ENCODE measurements around the gene ZNF346.
"Not testable (repeated sequence)": the region's sequence is repeated elsewhere in the genome, so short reads cannot be mapped to it uniquely, and the experiment has no call there.

The ZNF346 gene, protein sequence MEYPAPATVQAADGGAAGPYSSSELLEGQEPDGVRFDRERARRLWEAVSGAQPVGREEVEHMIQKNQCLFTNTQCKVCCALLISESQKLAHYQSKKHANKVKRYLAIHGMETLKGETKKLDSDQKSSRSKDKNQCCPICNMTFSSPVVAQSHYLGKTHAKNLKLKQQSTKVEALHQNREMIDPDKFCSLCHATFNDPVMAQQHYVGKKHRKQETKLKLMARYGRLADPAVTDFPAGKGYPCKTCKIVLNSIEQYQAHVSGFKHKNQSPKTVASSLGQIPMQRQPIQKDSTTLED

DNA sequence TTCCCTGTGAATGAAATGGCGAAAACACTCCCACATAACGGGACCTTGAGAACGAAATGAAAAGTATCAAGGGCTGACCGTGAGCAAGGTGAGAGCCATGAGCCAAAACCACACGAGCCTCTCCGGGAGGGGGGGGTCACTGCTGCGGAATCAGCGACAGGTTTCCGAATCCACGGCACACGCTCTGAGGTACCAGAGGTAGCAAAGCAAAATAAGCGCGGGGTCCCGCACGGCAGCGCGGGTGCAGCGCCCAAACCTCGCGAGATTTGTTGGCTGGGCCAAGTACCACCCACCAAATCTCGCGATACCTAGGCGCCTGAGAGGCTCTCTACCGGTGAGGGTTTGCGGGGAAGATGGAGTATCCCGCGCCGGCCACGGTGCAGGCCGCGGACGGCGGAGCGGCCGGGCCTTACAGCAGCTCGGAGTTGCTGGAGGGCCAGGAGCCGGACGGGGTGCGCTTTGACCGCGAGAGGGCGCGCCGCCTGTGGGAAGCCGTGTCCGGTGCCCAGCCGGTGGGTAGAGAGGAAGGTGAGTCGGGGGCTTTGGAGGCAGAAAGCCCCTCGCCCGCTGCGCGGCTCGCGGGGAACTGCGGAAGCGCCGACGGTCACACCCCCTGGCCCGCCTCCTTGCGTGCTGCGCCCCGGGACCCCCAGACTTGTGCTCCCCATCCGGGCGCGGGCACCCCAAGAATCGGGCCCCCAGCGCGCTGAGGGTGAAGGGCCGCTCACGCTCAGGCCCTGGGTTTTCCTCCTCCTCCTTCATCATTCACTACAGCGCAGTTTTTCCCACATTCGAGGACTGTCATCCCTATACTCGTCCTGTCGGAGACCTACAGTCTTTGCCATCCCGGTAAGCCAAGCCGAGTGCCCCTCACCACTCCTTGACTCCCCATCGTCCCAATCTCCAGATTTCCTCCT lies at the start of gene ZNF346:
ZNF346 (plus strand) TSS at position 311 of the 917 bp plus-strand sequence; CDS start at position 354, 43 bp downstream.
- peak; percentile 97 for DNase-seq

DNA sequence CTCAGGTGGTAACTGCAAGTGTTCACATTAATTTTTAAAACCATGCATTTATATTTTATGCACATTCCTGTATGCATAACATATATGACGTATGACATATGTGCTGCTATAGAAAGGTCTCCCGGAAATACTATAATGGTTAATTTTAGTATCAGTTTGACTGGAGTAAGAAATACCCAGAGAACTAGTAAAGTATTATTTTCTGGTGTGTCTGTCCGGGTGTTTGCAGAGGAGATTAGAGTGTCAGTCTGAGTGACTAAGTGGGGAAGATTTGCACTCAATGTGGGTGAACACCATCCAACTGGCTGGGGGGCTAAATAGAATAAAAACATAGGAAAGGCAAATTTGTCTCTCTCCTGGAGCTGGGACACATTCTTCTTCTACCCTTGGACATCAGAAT lies 42.8 kb upstream of the ZNF346 start:
- no peak for DNase-seq

DNA sequence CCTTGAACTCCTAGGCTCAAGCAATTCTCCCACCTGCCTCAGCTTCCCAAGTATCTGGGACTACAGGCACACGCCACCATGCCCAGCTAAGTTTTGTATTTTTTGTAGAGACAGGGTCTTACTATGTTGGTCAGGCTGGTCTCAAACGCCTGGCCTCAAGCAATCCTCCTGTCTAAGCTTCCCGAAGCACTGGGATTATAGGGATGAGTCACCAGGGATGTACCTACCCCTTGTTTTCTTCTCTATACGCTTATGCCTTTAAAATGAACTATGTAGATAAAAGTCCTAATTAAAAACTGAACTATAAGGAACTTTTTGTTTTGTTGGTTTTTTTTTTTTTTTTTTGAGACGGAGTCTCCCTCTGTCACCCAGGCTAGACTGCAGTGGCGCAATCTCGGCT lies 41.7 kb upstream of the ZNF346 start:
- DNase-seq: no peak

DNA sequence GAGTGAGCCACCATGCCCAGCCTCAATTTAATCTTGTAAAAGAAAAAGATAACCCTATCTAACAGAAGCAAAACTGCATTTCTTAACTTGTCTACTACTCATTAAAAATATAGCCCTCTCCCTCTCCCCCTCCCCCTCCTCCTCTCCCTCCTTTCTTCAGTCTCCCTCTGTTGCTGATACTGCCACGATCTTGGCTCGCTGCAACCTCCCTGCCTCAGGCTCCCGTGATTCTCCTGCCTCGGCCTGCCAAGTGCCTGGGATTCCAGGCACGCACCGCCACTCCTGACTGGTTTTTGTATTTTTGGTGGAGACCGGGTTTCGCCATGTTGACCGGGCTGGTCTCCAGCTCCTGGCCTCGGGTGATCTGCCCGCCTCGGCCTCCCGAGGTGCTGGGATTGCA lies 39.4 kb upstream of the ZNF346 start:
- not testable (repeated sequence) for DNase-seq

DNA sequence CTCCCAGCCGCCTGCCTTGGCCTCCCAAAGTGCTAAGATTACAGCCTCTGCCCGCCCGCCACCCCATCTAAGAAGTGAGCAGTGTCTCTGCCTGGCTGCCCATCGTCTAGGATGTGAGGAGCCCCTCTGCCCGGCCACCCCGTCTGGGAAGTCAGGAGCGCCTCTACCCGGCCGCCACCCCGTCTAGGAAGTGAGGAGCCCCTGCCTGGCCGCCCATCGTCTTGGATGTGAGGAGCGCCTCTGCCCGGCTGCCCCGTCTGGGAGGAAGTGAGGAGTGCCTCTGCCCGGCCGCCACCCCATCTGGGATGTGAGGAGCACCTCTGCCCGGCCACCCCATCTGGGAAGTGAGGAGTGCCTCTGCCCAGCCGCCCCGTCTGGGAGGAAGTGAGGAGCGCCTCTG lies 38.9 kb upstream of the ZNF346 start:
- not testable (repeated sequence) for DNase-seq

DNA sequence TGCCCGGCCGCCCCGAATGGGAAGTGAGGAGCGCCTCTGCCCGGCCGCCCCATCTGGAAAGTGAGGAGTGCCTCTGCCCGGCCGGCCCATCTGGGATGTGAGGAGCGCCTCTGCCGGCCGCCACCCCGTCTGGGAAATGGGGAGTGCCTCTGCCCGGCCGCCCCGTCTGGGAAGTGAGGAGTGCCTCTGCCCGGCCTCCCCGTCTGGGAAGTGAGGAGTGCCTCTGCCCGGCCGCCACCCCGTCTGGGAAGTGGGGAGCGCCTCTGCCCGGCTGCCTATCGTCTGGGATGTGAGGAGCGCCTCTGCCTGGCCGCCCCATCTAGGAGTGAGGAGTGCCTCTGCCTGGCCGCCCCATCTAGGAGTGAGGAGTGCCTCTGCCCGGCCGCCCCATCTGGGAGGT lies 38.3 kb upstream of the ZNF346 start:
- DNase-seq: not testable (repeated sequence)

DNA sequence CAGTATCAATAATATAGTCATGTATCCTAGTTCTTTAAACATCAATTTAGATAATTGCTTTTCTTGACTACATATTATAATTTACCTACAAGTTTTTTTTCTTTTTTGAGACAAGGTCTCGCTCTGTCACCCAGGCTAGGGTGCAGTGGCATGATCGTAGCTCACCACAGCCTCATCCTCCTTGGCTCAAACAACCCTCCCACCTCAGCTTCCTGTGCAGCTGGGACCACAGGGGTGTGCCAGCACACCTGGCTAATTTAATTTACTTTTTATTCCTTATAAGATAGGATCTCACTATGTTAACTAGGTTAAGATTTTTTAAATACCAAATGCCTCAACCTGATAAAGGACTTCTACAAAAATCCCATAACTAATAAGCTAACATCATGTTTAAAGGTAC lies 37.0 kb upstream of the ZNF346 start:
- DNase-seq: no peak

DNA sequence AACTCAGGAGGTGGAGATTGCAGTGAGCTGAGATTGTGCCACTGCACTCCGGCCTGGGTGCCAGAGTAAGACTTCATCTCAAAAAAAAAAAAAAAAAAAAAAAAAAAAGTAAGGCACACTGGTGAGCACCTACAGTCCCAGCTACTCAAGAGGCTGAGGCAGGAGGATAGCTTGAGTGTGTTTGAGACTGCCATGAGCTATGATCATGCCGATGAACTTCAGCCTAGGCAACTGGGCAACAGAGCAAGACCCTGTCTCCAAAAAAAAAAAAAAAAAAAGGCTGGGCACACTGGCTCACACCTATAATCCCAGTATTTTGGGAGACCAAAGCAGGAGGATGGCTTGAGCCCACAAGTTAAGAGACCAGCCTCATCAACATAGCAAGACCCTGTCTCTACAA lies 36.2 kb upstream of the ZNF346 start:
- no peak for DNase-seq

DNA sequence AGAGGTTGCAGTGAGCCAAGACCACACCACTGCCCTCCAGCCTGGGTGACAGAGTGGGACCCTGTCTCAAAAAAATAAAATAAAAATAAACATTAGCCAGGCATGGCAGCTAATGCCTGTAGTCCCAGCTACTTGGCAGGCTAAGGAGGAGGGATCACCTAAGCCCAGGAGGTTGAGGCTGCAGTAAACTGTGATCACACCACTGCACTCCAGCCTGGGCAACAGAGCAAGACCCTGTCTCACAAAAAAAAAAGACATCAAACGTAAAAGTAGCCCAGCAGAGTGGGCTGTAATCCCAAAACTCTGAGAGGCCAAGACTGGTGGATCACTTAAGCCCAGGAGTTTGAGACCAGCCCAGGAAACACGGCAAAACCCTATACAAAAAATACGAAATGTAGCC lies 34.9 kb upstream of the ZNF346 start:
- no peak for DNase-seq

DNA sequence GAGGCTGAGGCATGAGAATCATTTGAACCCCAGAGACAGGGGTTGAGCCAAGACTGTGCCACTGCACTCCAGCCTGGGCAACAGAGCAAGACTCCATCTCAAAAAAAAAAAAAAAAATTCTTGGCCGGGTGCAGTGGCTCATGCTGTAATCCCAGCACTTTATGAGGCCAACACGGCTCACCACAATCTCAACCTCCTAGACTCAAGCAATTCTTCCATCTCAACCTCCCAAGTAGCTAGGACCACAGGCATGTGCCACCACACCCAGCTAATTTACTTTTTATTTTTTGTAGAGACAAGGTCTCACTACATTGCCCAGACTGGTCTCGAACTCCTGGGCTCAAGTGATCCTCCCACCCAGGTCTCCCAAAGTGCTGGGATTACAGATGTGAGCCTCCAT lies 29.4 kb upstream of the ZNF346 start:
- not testable (repeated sequence) for DNase-seq

DNA sequence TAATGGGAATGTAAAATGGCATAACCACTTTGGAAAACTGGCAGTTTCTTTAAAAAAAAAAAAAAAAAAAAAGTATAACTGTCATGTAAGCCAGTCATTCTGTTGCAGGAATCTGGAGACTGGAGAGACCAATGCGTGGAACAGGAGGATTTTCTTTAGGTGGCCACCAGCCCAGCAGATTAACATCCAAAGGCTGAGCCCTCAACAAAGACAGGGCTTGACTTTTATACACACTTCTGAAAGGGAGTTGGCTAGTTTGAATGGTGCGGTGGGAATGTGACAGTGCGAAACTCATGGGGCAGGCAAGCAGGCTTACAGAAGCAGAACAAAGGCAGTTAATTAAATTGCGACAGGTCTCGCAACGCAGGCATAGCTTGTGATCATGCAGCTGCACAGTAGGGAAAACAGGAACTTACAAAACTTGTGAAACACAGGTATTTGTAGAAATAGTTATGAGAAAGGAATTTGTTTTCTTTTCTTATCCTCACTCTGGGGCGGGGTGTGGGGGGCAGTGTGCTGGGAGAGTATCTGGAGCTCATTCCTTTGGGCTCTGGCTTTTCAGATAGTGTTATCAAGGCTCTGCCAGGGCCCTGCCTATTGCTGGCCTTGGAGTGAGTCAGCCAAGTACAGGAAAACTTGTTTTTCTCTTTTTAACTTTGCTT lies 27.9 kb upstream of the ZNF346 start:
- DNase-seq: peak; percentile 91

DNA sequence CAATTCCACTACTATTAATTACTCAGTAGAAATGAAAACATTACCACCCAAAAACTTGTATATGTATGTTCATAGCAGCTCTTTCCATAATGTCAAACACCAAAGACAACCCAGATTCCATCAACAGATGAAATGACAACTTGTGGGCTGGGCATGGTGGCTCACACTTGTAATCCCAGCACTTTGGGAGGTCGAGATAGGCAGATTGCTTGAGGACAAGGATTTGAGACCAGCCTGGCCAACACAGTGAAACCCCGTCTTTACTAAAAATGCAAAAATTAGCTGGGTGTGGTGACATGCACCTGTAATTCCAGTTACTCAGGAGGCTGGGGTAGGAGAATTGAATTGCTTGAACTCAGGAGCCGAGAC lies 27.4 kb upstream of the ZNF346 start:
- DNase-seq: no peak

DNA sequence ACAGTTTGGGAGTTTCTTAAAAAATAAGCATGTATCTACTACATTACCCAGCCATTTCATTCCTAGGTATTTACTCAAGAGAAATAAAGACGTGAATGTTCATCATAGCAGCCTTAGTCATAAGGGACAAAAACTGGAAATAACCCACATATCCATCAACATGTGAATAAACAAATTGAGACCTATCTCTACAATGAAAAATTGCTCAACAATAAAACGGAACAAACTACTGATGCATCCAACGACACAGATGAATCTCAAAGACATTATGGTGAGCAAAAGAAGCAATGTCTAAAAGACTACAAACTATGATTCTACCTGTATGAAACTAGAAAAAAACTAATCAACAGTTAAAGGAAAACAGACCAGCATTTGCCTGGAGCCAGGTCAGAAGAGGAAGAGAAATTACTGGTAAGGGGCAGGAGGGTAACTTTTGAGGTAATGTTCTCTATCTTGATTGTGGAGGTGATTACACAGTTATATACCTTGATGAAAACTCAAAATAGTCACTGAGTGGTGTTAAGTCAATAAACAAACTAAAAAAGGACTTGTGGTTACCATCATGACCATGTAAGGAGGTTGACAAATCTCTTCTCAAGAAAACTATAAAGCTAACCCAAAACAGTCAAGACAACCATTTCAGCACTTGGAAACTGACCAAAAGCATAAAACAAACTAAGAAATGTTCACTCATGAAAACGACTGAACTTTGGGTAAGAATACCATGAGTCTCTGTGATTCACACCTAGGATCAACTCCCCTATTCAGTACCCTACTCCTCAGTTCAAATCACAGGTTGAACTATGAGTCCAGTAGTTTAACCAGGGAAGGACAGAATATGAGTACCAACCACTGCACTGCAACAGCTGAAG lies 26.4 kb upstream of the ZNF346 start:
- peak; percentile 82 for DNase-seq

DNA sequence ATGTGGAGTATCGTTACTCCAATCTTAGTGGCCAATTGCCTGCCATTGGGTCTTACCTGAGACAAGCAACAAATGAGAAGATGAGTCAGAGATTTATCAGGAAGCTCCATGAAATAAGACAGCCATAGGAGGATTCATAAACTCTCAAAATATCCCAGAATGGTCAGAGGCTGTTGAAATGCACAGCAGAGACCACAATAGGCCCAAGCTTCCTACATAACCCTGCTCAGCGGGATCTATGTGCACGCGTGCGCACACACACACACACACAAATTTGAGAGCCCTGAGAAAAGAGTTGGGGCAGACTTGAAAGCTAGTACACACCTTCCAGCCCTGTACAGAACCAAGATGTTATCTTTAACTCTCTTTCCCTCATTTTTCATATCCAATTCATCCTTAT lies 25.7 kb upstream of the ZNF346 start:
- DNase-seq: no peak

DNA sequence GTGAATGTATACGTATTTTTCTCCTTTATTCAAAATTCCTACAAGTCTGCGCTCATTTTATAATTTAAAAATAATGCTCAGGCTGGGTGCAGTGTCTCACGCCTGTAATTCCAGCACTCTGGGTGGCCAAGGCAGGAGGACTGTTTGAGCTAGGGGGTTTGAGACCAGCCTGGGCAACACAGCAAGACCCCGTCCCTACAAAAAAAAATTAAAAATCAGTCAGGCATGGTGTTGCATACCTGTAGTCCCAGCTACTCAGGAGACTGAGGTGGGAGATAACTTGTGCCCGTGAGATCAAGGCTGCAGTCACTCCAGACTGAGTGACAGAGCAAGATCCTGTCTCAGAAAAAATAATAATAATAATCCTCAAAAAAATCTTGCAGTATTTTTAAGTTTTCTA lies 23.7 kb upstream of the ZNF346 start:
- no peak for DNase-seq

DNA sequence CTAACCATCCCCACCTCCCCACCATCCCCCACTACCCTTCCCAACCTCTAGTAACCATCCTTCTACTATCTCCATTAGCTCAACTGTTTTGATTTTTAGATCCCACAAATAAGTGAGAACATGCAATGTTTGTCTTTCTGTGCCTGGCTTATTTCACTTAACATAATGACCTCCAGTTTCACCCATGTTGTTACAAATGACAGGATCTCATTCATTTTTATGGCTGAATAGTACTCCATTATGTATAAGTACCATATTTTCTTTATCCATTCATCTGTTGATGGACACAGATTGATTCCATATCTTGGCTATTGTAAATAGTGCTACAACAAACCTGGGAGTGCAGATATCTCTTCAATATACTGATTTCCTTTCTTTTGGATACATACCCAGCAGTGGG lies 23.0 kb upstream of the ZNF346 start:
- not testable (repeated sequence) for DNase-seq

DNA sequence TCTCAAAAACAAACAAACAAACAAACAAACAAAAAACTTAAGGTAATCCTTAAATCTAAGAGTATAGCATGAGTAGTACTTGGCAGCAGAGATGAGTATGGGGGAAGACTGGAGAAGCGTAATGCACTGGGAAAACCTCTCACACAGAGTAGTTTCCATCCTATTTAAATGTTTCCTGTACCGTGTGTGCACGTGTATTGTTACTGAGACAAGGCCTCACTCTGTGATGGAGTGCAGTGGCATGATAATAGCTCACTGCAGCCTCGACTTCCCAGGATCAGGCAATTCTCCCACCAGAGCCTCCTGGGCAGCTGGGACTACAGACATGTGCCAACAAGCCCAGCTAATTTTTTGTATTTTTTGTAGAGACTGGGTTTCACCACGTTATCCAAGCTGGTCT lies 18.8 kb upstream of the ZNF346 start:
- DNase-seq: no peak

DNA sequence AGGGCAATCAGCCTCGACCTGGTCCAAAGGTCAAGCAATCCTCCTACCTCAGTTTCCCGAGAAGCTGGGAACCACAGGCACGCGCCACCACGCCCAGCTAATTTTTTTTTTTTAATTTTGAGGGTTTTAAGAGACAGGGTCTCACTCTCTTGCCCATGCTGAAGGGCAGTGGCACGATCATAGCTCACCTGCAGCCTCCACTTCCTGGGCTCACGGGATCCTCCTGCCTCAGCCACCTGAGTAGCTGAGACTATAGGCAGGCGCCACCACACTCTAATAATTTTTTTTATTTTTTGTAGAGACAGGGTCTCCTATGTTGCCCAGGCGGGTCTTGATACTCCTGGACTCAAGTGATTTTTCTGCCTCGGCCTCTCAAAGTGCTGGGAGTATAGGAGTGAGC lies 17.5 kb upstream of the ZNF346 start:
- no peak for DNase-seq

DNA sequence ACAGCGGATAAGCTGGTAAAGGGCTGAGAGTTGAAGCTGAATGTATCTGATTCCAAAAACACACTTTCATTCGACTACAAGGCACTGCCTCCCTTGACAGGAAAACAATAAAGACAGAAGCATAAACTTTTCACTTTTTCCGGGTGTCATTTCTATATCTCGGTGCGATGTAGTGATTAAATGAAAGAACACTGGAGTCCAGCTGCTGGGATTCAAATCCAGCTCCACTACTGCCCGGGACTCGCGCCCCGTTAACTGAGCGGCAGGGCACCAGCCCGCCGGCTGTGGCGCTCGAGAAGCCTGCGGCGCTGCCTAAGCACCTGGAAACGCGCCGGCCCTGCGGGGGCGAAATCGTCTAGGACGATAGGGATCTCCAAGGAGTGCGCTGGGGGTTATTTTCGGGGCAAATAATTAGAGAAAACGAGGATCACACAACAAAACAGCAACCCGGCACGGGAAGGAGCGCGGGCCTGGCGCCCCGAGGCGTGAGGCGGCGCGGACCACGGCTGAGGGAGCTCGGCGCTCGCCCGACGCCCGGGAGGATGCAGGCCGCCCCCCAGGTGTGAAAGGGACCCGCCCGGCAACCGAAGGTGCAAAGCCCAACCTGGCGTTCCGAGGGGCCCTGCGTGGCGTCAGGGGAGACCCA lies 16.8 kb upstream of the ZNF346 start:
- peak; percentile 78 for DNase-seq

DNA sequence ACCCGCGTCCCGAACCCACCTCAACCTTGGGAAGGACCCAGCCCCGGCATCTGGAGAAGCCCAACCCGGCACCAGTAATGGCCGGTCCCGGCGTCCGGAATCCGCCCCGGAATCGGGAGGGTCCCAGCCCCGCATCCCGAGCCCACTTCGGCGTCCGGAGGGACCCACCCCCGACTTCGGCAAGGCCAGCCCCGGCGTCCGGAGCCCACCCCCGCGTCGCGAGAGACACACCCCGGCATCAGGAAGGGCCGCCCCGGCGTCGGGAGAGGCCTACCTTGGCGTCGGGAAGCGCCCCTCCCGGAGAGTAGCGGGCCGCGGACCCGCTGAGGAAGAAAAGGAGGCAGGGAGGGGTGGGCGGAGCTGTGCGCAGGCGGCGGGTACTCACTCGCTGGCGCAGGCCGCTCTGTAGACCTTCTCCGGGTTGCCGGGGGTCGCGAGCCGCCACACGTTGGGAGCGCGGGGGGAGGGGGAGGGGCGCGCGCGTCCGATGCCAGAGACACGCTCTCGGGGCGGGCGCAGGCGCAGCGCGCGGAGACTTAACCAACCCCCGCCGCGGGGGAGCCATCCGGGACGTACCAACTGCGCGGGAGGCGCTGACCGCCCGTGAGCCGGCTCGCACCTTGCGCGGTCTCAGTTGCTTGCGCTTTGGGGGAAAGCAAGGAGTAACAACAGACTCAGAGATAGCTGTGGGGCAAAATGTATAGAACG lies 16.1 kb upstream of the ZNF346 start, which contains the start of gene UIMC1:
UIMC1 (minus strand) TSS at position 515 of the 708 bp plus-strand sequence. CDS start 24,164 bp downstream, outside the sequence.
- peak; percentile 94 for DNase-seq

DNA sequence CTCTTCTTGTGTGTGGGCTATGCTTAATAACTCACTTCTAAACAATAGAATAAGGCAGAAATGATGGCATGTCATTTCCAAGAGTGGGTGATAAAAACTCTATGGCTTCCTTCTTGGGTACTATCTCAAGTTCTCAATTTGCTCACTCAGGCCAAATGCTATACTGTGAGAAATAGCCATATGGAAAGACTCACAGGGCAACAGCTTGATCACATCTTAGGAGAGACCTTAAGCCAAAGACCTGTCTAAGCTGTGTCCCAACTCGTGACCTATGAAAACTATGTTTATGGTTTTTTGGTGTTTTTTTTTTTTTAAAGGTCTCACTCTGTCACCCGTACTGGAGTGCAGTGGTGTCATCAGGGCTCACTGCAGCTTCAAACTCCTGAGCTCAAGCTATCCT lies 13.8 kb upstream of the ZNF346 start:
- DNase-seq: no peak
